Common myeloid progenitor, CD34-positive (primary cell): Measurements from ENCODE around the gene AQR.
A peak's percentile ranks its signal among the peaks of the same experiment; 100 is the strongest.

Experiments used
- CTCF ChIA-PET: fragments of 350-600 bp; sonication (Branson Sonifier 250); formaldehyde crosslinking; loops from one replicate; lab custom pipeline; 2021; ENCODE audit warnings: antibody characterized with exemption; lab: Charles Lee
- POLR2A ChIA-PET: fragments of 350-600 bp; sonication (Branson Sonifier 250); formaldehyde crosslinking; loops from one replicate; lab custom pipeline; 2021; ENCODE audit warnings: antibody characterized with exemption; lab: Charles Lee
- DNase-seq, 3 donors: peaks; one replicate each; pipeline versions ENCODE4 v3.0.0 to v3.0.0-alpha.2; 2013
- H3K27ac ChIP-seq, 2 experiments: 1 replicate in 1 of 2; 2 replicates in 1 of 2; pipeline ENCODE4 v1.7.0; 2013; ENCODE audit warnings: inconsistent platforms in 2 of 2, low read length in 2 of 2, mild to moderate bottlenecking in 2 of 2, low read depth in 1 of 2, moderate library complexity in 1 of 2; ENCODE audit not compliant: severe bottlenecking in 2 of 2, insufficient read depth in 1 of 2, poor library complexity in 1 of 2
- H3K27me3 ChIP-seq, 5 experiments: replicated peaks in 2 of 5; 1 replicate in 3 of 5; 2 replicates in 2 of 5; pipeline versions ENCODE4 v1.6.1 to v1.7.0; 2013; ENCODE audit warnings: low read length in 4 of 5, mild to moderate bottlenecking in 2 of 5, moderate library complexity in 2 of 5, inconsistent platforms in 1 of 5; ENCODE audit not compliant: insufficient read depth in 5 of 5, control insufficient read depth in 4 of 5
- H3K36me3 ChIP-seq, 4 experiments: 1 replicate in 2 of 4; 2 replicates in 2 of 4; pipeline versions ENCODE4 v1.6.1 to v1.7.0; 2013; ENCODE audit warnings: low read length in 3 of 4, control low read depth in 1 of 4, mild to moderate bottlenecking in 1 of 4; ENCODE audit not compliant: control insufficient read depth in 4 of 4, insufficient read depth in 4 of 4
- H3K4me1 ChIP-seq, 4 experiments: 1 replicate in 3 of 4; 2 replicates in 1 of 4; pipeline versions ENCODE4 v1.6.1 to v1.7.1; 2013; ENCODE audit warnings: low read length in 3 of 4, mild to moderate bottlenecking in 3 of 4, control low read depth in 1 of 4, inconsistent platforms in 1 of 4, moderate library complexity in 1 of 4; ENCODE audit not compliant: control insufficient read depth in 4 of 4, insufficient read depth in 4 of 4; ENCODE audit errors: control extremely low read depth in 1 of 4
- H3K4me3 ChIP-seq, 7 experiments: 1 replicate in 4 of 7; 2 replicates in 3 of 7; pipeline versions ENCODE4 v1.5.1 to v1.7.0; 2013; ENCODE audit warnings: mild to moderate bottlenecking in 7 of 7, low read length in 6 of 7, moderate library complexity in 6 of 7, inconsistent platforms in 2 of 7, low read depth in 2 of 7, control low read depth in 1 of 7; ENCODE audit not compliant: insufficient read depth in 4 of 7, control insufficient read depth in 1 of 7; ENCODE audit errors: extremely low read depth in 1 of 7
- H3K9me3 ChIP-seq, 5 experiments: 1 replicate in 4 of 5; 2 replicates in 1 of 5; pipeline versions ENCODE4 v1.6.1 to v1.7.1; 2013; ENCODE audit warnings: low read length in 4 of 5, mild to moderate bottlenecking in 2 of 5, inconsistent platforms in 1 of 5, low read depth in 1 of 5, moderate library complexity in 1 of 5; ENCODE audit not compliant: control insufficient read depth in 4 of 5, insufficient read depth in 2 of 5; ENCODE audit errors: control extremely low read depth in 1 of 5
- WGBS: methylation state at CpG from one replicate; pipeline ENCODE4 v1.1.5; 2013; ENCODE audit not compliant: insufficient coverage; 5-methylcytosine and 5-hydroxymethylcytosine counted together

Gene AQR

GRCh38 chr15:34869110-34869509, 100.4 kb downstream of the AQR start:
- H3K27me3 ChIP-seq = no peaks in the 10 kb centered on the region
- no peaks in the 10 kb centered on the region for H3K4me1 ChIP-seq
- WGBS = 100% methylated on average over 1 of the region's 2 CpGs
- ChIA-PET CTCF (no interaction called here), POLR2A (no interaction called here)
- no peak for DNase-seq
- H3K27ac ChIP-seq = no peak overlapping the region
- H3K4me3 ChIP-seq = no peak overlapping the region
- H3K9me3 ChIP-seq = peaks cover 3 to 10% (median 7%) of the 10 kb centered on the region in 5 experiments
- H3K36me3 ChIP-seq = peaks cover 24 to 60% (median 47%) of the 10 kb centered on the region in 4 experiments

GRCh38 chr15:34865531-34865930, 104.0 kb downstream of the AQR start:
- DNase-seq = no peak
- ChIA-PET POLR2A (interaction anchor here (0.6 kb wide), 1 partner anchor 15 kb away, joined by 4 read pairs; no protein-coding TSS in a partner anchor), CTCF (interaction anchor here (1.2 kb wide), 1 partner anchor 10 kb away, joined by 3 read pairs; no protein-coding TSS in a partner anchor)
- no peaks in the 10 kb centered on the region for H3K4me1 ChIP-seq
- no peak overlapping the region for H3K4me3 ChIP-seq
- H3K9me3 ChIP-seq = peaks cover 3 to 10% (median 7%) of the 10 kb centered on the region in 5 experiments
- H3K27ac ChIP-seq = no peak overlapping the region
- H3K27me3 ChIP-seq = no peaks in the 10 kb centered on the region
- H3K36me3 ChIP-seq = peaks cover 17 to 56% (median 42%) of the 10 kb centered on the region in 4 experiments
- WGBS = no CpG with 5 or more reads among the region's 1 CpG

- no peaks in the 10 kb centered on the region for H3K27me3 ChIP-seq
- ChIA-PET CTCF (interaction anchor here (1.2 kb wide), 1 partner anchor 8 kb away, joined by 3 read pairs; no protein-coding TSS in a partner anchor), POLR2A (no interaction called here)
- peaks cover 17 to 62% (median 39%) of the 10 kb centered on the region in 4 experiments for H3K36me3 ChIP-seq
- H3K9me3 ChIP-seq = no peaks in the 10 kb centered on the region
- WGBS = 97% methylated on average over 4 of the region's 4 CpGs
- peaks cover 0 to 1% (median under 1%) of the 10 kb centered on the region in 4 experiments for H3K4me1 ChIP-seq
- no peak overlapping the region for H3K4me3 ChIP-seq
- DNase-seq = no peak
- no peak overlapping the region for H3K27ac ChIP-seq
These were observed 108.3 kb downstream of the AQR start for GRCh38 chr15:34861214-34861613.

- CTCF ChIA-PET = no interaction called here
These were observed 113.6 kb downstream of the AQR start for GRCh38 chr15:34855893-34856292.

GRCh38 chr15:34855413-34855812, 114.1 kb downstream of the AQR start:
- peak; percentile 38 to 75 (median 69) for DNase-seq
- Histone ChIP-seq H3K4me1 (peaks cover 4 to 12% (median 8%) of the 10 kb centered on the region in 4 experiments), H3K27me3 (no peaks in the 10 kb centered on the region), H3K9me3 (no peaks in the 10 kb centered on the region), H3K27ac (no peak overlapping the region), H3K36me3 (peaks cover 7 to 32% (median 19%) of the 10 kb centered on the region in 4 experiments), H3K4me3 (peak overlapping the region in 1 of 7 experiments; percentile 19)
- ChIA-PET POLR2A (no interaction called here), CTCF (no interaction called here)
- 0% methylated on average over 1 of the region's 1 CpG for WGBS

More at GRCh38 chr15:34855893-34856292, 113.6 kb downstream of the AQR start:
- no peaks in the 10 kb centered on the region for H3K27me3 ChIP-seq
- no peaks in the 10 kb centered on the region for H3K9me3 ChIP-seq
- H3K36me3 ChIP-seq = peaks cover 7 to 35% (median 20%) of the 10 kb centered on the region in 4 experiments
- POLR2A ChIA-PET = no interaction called here
- peak in 1 of 3 donors; percentile 6 for DNase-seq
- peak overlapping the region in 1 of 7 experiments; percentile 19 for H3K4me3 ChIP-seq
- H3K4me1 ChIP-seq = peaks cover 4 to 12% (median 8%) of the 10 kb centered on the region in 4 experiments
- H3K27ac ChIP-seq = no peak overlapping the region

- DNase-seq = no peak
- POLR2A ChIA-PET = no interaction called here
- H3K4me1 ChIP-seq = peaks cover 4 to 12% (median 8%) of the 10 kb centered on the region in 4 experiments
- no peak overlapping the region for H3K4me3 ChIP-seq
- no peak overlapping the region for H3K27ac ChIP-seq
- 100% methylated on average over 1 of the region's 2 CpGs for whole genome bisulfite sequencing
- no peaks in the 10 kb centered on the region for H3K9me3 ChIP-seq
- H3K27me3 ChIP-seq = no peaks in the 10 kb centered on the region
- CTCF ChIA-PET = no interaction called here
- peaks cover 6 to 27% (median 13%) of the 10 kb centered on the region in 4 experiments for H3K36me3 ChIP-seq
These were observed 115.3 kb downstream of the AQR start for GRCh38 chr15:34854232-34854631.

GRCh38 chr15:34853001-34853758, 116.4 kb downstream of the AQR start:
- CTCF ChIA-PET = interaction anchor here (0.7 to 1.4 kb wide), 2 partner anchors 9 to 64 kb away, joined by 3 to 4 read pairs; no protein-coding TSS in a partner anchor

More at GRCh38 chr15:34853001-34853758, 116.4 kb downstream of the AQR start:
- POLR2A ChIA-PET = no interaction called here
- Histone ChIP-seq H3K4me3 (no peak overlapping the region), H3K9me3 (peaks cover 0 to 2% (median 0%) of the 10 kb centered on the region in 5 experiments), H3K4me1 (peaks cover 4 to 12% (median 8%) of the 10 kb centered on the region in 4 experiments), H3K36me3 (peaks cover 4 to 23% (median 9%) of the 10 kb centered on the region in 4 experiments), H3K27ac (no peak overlapping the region), H3K27me3 (no peaks in the 10 kb centered on the region)
- no peak for DNase-seq
- WGBS = 100% methylated on average over 2 of the region's 2 CpGs
